Lower leg skin (tissue), 3 donors: ENCODE data around the gene CILP.
"Not testable (repeated sequence)": the region's sequence is repeated elsewhere in the genome, so short reads cannot be mapped to it uniquely, and the experiment has no call there.

Experiments used
- POLR2A ChIP-seq, 2 donors: fragments of 450-650 bp; IDR thresholded peaks; one replicate each; pipeline ENCODE4 v1.6.1; 2016 to 2017; ENCODE audit warnings: antibody characterized with exemption in 2 of 2, mild to moderate bottlenecking in 1 of 2, moderate library complexity in 1 of 2
- TF ChIP-seq, protein P1 (sequence below), 3 donors: fragments of 450-650 bp; IDR thresholded peaks; one replicate each; pipeline ENCODE4 v1.5.1; 2016; ENCODE audit warnings: antibody characterized with exemption in 3 of 3, mild to moderate bottlenecking in 3 of 3, moderate library complexity in 2 of 3

DNA sequence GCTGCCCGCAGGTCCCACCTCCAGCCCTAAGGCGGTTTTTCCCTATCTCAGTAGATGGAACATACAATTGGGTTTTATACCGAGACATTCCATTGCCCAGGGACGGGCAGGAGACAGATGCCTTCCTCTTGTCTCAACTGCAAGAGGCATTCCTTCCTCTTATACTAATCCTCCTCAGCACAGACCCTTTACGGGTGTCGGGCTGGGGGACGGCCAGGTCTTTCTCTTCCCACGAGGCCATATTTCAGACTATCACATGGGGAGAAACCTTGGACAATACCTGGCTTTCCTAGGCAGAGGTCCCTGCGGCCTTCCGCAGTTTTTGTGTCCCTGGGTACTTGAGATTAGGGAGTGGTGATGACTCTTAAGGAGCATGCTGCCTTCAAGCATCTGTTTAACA is 15.6 kb upstream of the CILP start:
- TF ChIP-seq, protein P1, sequence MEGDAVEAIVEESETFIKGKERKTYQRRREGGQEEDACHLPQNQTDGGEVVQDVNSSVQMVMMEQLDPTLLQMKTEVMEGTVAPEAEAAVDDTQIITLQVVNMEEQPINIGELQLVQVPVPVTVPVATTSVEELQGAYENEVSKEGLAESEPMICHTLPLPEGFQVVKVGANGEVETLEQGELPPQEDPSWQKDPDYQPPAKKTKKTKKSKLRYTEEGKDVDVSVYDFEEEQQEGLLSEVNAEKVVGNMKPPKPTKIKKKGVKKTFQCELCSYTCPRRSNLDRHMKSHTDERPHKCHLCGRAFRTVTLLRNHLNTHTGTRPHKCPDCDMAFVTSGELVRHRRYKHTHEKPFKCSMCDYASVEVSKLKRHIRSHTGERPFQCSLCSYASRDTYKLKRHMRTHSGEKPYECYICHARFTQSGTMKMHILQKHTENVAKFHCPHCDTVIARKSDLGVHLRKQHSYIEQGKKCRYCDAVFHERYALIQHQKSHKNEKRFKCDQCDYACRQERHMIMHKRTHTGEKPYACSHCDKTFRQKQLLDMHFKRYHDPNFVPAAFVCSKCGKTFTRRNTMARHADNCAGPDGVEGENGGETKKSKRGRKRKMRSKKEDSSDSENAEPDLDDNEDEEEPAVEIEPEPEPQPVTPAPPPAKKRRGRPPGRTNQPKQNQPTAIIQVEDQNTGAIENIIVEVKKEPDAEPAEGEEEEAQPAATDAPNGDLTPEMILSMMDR (IDR thresholded peaks at IDR 0.05), result not testable (repeated sequence)
- not testable (repeated sequence) for TF ChIP-seq POLR2A (IDR thresholded peaks at IDR 0.05)
